CD4-positive, alpha-beta T cell treated with Interleukin-2 at 100 ng/mL for 4 hours (primary cell): ENCODE measurements around the gene NDUFAF7.
"Not testable (repeated sequence)": the region's sequence is repeated elsewhere in the genome, so short reads cannot be mapped to it uniquely, and the experiment has no call there.

Experiments
- DNase-seq: peaks from one replicate; pipeline ENCODE4 v3.0.0-alpha.2; 2020; ENCODE audit warnings: low spot score

Gene NDUFAF7, protein sequence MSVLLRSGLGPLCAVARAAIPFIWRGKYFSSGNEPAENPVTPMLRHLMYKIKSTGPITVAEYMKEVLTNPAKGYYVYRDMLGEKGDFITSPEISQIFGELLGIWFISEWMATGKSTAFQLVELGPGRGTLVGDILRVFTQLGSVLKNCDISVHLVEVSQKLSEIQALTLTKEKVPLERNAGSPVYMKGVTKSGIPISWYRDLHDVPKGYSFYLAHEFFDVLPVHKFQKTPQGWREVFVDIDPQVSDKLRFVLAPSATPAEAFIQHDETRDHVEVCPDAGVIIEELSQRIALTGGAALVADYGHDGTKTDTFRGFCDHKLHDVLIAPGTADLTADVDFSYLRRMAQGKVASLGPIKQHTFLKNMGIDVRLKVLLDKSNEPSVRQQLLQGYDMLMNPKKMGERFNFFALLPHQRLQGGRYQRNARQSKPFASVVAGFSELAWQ

GRCh38 chr2:37231241-37232130 lies at the start of gene NDUFAF7, which contains the start of gene CEBPZ:
NDUFAF7 (plus strand) TSS chr2:37231658; CDS start chr2:37231706, 48 bp downstream.
CEBPZ (minus strand) TSS chr2:37231596; CDS start chr2:37231567, 29 bp downstream.
- DNase-seq = peak; percentile 86

DNA sequence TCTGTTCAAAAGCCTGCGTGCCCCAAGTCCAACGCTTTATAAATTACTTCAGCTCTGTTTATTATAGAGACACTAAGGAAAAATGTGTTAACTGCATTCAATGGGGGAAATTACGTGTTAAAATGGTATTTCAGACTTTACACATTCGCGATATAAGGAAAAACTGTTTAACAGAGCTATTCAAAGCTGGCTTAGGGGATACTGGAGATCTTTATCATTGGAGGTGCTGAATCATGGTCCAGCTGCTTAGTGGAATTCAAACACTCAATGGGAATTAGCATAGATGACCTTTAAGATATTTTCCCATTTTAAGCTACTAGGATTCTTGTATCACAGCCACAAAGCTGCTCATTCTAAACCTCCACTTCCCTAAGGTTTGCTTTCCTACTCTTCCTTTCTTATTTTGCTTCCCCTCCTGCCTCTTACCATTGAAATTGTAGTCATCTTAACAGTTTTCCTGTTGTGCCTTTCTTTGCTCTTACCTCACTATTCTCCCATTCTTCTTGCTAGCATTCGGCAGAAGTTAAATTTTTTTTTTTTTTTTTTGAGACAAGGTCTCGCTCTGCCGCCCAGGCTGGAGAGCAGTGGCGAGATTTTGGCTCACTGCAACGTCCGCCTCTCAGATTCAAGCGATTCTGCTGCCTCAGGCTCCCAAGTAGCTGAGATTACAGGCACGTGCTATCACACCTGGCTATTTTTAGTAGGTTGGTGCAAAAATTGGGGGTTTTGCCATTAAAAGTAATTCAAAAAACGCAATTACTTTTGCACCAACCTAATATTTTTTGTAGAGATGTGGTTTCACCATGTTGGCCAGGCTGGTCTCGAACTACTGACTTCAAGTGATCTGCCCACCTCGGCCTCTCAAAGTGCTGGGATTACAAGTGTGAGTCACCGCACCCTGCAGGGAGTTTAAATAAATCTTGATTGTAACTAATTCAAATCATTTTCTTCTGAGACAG lies 49.5 kb upstream of the NDUFAF7 start:
- DNase-seq = no peak

- DNase-seq = no peak
Observed at GRCh38 chr2:37188570-37188969, 42.9 kb upstream of the NDUFAF7 start, which contains the start of gene SULT6B1. SULT6B1 (minus strand) TSS chr2:37188670; CDS start chr2:37188640, 30 bp downstream.

DNA sequence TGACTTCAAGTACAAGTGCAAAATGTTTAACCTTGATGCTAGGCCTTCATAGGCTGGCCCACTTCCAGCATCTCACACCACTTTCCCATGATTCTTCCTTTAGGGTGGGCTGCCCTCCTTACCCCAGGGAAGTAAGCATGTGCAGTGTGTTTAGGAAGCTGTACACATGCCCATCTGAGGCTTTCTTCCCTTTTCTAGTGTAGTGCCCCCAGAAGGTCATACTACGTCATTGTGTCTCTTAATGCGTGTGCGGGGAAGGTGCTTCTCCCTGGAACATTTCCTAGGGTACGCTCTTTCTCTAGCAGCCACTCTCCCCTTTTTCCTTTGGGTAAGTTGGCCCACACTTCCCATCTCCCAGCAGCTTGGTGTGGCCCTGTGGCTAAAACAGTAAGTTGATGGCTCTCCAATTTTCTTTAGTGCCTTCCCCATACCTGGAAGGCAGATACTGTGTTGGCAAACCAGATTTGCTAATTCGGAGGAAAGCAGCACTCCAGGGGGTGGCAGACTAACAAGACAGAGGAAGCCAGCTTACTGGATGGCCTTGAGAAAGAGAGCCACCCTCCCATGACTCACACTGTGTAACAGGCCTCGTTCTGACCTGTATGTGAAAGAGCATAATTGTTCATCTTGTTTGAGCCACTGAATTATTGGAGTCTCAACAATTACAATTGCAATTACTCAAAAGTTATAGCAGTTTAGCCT lies 41.9 kb upstream of the NDUFAF7 start:
- no peak for DNase-seq

- no peak for DNase-seq
Observed at GRCh38 chr2:37190290-37190689, 41.2 kb upstream of the NDUFAF7 start.

GRCh38 chr2:37191253-37191652 lies 40.2 kb upstream of the NDUFAF7 start:
- no peak for DNase-seq

- DNase-seq = no peak
Observed at GRCh38 chr2:37191747-37192146, 39.7 kb upstream of the NDUFAF7 start.

GRCh38 chr2:37192551-37192950 lies 38.9 kb upstream of the NDUFAF7 start:
- DNase-seq = no peak

DNA sequence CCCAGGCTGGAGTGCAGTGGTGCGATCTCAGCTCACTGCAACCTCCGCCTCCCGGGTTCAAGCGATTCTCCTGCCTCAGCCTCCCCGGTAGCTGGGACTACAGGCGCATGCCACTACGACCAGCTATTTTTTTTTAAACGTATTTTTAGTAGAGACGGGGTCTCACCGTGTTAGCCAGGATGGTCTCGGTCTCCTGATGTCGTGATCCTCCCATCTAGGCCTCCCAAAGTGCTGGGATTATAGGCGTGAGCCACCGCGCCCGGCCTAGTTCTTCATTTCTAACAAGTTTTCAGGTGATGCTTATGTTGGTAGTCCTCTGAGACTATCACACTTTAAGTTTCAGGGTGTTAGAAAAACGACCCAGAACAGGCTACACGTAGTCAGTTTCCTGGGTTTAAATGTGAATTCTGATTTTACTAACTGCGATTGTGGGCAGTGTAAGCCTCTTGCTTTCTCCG lies 35.6 kb upstream of the NDUFAF7 start:
- not testable (repeated sequence) for DNase-seq

DNA sequence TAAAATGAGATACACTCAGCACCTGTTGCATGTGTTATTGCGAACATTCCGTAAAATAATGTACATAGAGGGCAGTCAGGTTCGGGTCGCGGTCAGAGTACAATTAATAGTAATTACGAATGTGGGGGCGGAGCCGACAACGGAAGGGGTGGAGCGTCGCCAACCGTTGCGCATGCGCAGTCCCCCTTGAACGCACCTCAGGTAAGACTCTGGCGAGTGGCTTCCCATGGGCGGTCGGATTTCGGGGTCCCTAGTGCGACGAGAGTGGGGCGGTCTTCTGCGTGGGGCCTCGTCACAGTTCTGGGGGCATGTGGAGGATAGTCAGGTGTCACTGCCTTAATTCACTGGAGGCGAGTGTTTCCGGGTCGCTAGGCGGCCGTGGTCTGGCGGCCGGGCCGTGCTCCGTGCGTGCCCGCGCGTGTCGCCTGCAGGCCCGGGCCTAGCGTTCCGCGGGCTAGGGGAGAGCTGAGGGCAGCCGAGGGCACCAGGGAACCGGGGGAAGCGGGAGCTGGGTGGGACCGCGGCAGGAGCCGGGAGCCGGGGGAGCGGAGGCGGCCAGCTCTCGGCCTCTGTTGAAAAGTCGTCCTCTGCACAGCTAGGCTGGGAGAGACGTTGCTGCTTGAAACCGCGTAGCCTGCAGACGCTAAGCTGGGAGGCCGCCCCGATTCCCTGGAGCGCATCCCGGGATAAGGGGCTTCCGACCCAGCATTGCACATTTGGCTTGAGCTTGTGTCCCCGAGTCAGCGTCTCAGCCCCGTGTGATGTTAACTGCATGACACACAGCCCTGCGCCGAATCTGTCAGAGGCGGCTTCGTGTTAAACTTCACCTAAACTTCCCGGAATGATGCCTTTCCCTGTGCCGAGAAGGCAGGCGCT lies 34.9 kb upstream of the NDUFAF7 start, which contains the start of gene CEBPZOS:
Gene CEBPZOS, plus strand, starts transcription at position 177 of the 876 bp plus-strand sequence. CDS start 3,209 bp downstream, outside the sequence.
- DNase-seq = peak; percentile 92

GRCh38 chr2:37198681-37199065 lies 32.8 kb upstream of the NDUFAF7 start:
- no peak for DNase-seq

- DNase-seq = peak; percentile 1
Observed at GRCh38 chr2:37201208-37201607, 30.2 kb upstream of the NDUFAF7 start.

- DNase-seq = peak; percentile 54
Observed at GRCh38 chr2:37201766-37202165, 29.7 kb upstream of the NDUFAF7 start.

DNA sequence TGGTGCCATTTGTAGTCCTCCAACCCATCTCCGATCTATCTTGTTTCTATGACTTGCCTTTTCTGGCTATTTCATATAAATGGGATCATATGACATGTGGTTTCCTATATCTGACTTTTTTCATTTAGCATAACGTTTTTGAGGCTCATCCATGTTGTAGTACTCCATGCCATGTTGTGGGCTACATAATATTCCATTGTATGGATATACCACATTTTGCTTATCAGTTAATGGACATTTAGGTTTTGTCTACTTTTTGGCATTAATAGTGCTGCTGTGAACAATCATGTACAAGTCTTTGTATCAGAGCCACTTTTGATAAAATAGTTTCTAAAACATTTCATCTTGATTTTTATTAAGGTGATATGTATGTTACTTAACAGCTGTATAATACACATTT lies 27.8 kb upstream of the NDUFAF7 start:
- no peak for DNase-seq

- not testable (repeated sequence) for DNase-seq
Observed at GRCh38 chr2:37205071-37205661, 26.3 kb upstream of the NDUFAF7 start.

GRCh38 chr2:37205689-37206341 lies 25.6 kb upstream of the NDUFAF7 start:
- DNase-seq = no peak

DNA sequence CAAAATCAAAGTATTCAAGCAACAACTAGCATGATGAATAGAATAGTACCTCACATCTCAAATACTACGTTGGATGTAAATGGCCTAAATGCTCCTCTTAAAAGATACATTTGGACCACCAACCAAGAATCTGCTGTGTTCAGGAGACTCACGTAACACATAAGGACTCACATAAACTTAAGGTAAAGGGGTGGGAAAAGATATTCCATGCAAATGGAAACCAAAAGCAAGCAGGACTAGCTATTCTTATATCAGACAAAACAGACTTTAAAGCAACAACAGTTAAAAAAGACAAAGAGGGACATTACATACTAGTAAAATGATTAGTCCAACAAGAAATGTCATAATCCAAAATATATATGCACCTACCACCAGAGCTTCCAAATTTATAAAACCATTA lies 24.7 kb upstream of the NDUFAF7 start:
- not testable (repeated sequence) for DNase-seq

DNA sequence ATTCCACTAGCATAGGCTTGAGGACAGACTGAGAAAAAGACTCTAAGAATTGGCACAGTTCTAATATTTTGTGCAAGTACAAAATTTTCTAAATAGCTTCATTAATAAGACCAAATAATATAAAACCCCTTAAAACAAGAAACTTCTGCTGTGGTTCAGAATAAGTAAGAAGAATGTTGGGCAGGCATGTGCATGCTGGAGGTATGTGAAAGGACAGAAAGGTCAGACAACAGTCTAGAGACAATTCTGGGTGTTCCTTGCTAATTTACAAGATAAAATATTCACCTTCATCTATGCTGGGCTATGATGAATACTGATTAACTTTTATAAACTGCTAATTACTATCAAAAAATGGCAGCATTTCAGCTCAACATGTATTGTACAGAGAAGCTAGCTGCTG lies 20.2 kb upstream of the NDUFAF7 start:
- DNase-seq = no peak

- DNase-seq = no peak
Observed at GRCh38 chr2:37211939-37212338, 19.5 kb upstream of the NDUFAF7 start.
